Hippocampal formation (tissue), 2 donors: ENCODE data around the gene PCDHGB5.
"Not testable (repeated sequence)": the region's sequence is repeated elsewhere in the genome, so short reads cannot be mapped to it uniquely, and the experiment has no call there.

Source experiments
- DNase-seq, 2 donors: peaks; one replicate each; lab custom pipeline; 2025; lab: John Stamatoyannopoulos, UW

PCDHGB5 gene

DNA sequence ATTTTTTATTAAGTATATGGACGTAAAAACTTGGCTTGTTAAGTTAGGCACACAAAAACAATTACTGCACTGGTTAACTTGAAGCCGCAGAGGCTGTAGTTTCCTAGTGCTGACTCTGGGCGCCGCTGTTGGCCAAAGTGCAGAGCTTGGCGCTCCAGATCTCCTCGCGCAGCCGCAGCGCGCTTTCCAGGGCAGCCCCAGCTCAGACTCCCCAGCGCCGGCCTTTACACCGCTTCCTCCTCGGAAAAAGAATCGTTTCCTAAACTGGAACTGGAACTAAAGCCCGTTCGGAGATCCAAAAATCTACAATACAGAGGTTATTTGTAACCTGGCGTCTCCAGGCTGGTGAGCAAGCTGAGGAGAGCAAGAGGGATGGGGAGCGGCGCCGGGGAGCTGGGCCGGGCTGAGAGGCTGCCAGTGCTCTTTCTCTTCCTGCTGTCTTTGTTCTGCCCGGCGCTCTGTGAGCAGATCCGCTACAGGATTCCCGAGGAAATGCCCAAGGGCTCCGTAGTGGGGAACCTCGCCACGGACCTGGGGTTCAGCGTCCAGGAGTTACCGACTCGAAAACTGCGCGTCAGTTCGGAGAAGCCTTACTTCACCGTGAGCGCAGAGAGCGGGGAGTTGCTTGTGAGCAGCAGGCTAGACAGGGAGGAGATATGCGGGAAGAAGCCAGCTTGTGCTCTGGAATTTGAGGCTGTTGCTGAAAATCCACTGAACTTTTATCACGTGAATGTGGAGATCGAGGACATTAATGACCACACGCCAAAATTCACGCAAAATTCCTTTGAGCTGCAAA lies at the start of gene PCDHGB5:
Gene PCDHGB5 (plus strand): TSS at position 192 of the 796 bp plus-strand sequence. CDS start 181 bp downstream, at position 373.
- not testable (repeated sequence) for DNase-seq

DNA sequence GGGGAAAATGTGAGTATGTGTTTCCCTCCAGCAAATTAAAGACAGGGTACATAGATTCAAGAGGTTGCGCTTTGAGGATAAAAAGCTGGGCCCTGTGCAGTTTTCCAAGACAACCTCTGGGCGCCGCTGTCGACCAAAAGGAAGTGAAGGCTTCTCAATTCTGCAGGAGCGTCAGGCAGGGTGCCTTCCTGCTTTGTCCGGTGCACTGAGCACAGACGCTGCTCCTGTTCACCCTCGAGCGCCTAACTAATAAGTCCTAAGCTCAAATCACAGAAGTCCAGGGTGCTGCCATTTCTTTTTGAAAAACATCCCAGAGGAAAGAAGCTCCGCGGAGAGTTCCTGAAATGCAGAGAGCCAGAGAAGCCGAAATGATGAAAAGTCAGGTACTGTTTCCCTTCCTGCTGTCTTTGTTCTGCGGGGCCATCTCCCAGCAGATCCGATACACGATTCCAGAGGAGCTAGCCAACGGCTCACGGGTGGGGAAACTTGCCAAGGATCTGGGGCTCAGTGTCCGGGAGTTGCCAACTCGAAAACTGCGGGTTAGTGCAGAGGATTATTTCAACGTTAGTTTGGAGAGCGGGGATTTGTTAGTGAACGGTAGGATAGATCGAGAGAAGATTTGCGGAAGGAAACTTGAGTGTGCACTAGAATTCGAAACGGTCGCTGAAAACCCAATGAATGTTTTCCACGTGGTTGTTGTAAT lies 47.7 kb upstream of the PCDHGB5 start, which contains the start of gene PCDHGB1:
Gene PCDHGB1 (plus strand): TSS at position 183 of the 703 bp plus-strand sequence. CDS start 162 bp downstream, at position 345.
- no peak for DNase-seq

DNA sequence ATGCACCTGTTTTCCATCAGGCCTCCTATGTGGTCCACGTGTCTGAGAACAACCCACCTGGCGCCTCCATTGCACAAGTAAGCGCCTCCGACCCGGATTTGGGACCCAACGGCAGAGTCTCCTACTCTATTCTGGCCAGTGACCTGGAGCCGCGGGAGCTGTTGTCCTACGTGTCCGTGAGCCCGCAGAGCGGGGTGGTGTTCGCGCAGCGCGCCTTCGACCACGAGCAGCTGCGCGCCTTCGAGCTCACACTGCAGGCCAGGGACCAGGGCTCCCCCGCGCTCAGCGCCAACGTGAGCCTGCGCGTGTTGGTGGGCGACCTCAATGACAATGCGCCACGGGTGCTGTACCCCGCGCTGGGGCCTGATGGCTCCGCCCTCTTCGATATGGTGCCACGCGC lies 46.2 kb upstream of the PCDHGB5 start:
- no peak for DNase-seq

DNA sequence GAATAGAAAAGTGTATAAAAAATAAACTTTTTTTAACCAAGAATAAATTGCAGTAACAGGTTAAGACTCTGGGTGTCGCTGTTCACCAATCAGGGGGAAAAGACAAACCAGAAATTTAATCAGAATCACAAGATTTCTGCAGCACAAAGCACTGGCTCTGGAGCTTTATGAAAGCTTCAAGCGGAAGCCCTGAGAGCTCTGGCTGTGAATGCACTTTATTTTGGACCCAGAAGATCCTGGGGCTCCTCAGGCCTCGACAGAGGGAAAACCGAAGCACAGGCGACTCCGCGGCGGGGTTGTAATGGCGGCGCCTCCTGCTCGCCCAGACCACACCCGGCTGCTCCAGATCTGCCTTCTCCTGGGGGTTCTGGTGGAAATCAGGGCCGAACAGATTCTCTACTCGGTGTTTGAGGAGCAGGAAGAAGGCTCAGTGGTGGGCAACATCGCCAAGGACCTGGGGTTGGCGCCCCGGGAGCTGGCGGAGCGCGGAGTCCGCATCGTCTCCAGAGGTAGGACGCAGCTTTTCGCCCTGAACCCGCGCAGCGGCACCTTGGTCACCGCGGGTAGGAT lies 42.8 kb upstream of the PCDHGB5 start, which contains the start of gene PCDHGA4:
Gene PCDHGA4 (plus strand): TSS at position 122 of the 570 bp plus-strand sequence. CDS start 87 bp downstream, at position 209.
- DNase-seq: no peak

DNA sequence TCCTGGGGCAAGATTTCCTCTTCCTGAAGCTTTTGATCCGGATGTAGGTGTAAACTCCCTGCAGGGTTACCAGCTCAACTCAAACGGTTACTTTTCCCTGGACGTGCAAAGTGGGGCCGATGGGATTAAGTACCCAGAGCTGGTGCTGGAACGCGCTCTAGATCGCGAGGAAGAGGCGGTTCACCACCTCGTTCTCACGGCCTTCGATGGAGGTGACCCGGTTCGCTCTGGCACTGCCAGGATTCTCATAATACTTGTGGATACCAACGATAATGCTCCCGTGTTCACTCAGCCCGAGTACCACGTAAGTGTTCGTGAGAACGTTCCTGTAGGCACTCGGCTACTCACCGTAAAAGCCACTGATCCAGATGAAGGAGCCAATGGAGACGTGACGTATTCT lies 42.1 kb upstream of the PCDHGB5 start:
- no peak for DNase-seq

DNA sequence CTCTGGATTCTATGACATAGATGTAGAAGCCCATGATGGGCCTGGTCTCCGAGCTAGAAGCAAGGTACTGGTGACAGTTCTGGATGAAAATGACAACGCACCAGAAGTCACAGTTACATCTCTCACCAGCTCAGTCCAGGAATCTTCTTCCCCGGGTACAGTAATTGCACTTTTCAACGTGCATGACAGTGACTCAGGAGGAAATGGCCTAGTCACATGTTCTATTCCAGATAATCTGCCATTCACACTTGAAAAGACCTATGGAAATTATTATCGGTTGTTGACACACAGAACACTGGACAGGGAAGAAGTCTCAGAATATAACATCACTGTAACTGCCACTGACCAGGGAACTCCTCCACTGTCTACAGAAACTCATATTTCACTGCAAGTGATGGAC lies 41.6 kb upstream of the PCDHGB5 start:
- DNase-seq: no peak

DNA sequence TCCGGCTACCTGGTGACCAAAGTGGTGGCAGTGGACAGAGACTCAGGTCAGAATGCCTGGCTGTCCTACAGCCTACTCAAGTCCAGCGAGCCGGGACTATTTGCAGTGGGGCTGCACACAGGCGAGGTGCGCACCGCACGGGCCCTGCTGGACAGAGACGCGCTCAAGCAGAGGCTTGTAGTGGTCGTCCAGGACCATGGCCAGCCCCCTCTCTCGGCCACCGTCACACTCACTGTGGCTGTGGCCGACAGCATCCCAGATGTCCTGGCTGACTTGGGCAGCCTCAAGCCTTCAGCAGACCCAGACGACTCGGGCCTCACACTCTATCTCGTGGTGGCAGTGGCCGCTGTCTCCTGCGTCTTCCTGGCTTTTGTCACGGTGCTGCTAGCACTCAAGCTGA lies 40.8 kb upstream of the PCDHGB5 start:
- no peak for DNase-seq

DNA sequence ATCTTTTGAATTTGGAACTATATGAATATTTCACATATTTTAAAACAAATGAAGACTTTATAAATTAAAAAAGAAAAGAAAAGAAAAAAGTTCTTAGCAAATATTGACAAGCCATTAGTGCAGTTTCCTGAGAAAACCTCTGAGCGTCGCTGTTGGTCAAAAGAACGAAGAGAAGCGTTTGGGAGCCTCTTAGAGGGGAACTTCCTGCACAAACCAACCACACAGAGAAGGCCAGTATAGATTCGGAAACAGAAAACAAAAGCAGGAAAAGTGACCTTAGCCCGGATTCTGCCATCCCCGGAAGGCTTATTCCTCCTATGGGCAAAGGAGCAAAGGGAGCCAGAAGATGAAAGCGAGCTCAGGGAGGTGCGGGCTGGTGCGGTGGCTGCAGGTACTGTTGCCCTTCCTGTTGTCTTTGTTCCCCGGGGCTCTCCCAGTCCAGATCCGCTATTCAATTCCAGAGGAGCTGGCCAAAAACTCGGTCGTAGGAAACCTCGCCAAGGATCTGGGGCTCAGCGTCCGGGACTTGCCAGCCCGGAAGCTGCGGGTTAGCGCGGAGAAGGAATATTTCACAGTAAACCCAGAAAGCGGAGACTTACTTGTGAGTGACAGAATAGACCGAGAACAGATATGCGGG lies 37.8 kb upstream of the PCDHGB5 start, which contains the start of gene PCDHGB2:
Gene PCDHGB2 (plus strand): TSS at position 205 of the 637 bp plus-strand sequence. CDS start 142 bp downstream, at position 347.
- DNase-seq: no peak

DNA sequence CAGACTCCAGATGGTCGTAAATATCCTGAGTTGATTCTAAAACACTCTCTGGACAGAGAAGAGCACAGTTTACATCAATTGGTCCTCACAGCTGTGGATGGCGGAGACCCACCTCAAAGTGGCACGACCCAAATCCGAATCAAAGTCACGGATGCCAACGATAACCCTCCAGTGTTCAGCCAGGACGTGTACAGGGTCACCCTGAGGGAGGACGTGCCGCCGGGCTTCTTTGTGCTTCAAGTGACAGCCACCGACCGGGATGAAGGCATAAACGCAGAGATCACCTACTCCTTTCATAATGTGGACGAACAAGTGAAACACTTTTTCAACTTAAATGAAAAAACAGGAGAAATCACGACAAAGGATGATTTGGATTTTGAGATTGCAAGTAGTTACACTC lies 37.1 kb upstream of the PCDHGB5 start:
- no peak for DNase-seq

DNA sequence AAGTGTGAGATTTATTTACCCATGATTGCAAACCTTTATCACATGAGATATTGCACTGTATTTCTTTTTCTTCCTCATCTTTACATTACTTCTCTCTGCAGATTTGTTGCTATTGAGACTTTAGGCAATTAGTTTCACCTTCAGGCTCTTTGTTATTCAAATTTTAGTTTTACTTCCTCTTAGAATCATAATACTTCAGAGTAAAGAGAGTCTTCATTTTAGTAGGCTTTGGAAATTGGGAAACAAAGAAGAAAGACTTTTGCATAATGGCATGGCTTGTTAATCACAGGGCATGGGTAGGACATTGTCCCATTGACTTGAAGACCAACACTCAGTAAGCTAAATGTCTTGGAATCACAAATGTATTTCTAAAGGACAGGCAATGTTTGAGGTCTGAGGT lies 35.0 kb upstream of the PCDHGB5 start:
- no peak for DNase-seq

DNA sequence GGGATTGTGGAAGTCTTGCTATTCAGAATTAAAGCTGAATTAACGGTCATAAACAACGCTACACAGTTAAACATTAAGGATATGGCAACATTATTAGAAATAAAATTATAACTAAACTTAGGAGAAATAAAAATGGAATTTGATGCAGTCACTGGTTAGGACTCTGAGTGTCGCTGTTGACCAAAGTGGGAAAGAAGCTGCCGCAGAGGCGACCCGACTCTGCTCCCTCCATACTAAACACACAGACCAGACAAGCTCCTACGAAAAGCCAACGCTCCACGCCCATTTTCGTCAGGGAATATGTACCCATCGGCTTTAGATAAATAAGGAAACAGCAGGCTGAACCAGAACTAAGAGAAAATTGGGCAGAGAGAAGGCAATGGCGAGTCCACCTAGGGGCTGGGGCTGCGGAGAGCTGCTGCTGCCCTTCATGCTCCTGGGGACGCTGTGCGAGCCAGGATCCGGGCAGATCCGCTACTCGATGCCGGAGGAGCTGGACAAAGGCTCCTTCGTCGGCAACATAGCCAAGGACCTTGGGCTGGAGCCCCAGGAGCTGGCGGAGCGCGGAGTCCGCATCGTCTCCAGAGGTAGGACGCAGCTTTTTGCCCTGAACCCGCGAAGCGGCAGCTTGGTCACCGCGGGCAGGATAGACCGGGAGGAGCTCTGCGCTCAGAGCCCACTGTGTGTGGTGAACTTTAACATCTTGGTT lies 33.6 kb upstream of the PCDHGB5 start, which contains the start of gene PCDHGA5:
Gene PCDHGA5 (plus strand): TSS at position 211 of the 709 bp plus-strand sequence. CDS start 169 bp downstream, at position 380.
- DNase-seq: no peak

DNA sequence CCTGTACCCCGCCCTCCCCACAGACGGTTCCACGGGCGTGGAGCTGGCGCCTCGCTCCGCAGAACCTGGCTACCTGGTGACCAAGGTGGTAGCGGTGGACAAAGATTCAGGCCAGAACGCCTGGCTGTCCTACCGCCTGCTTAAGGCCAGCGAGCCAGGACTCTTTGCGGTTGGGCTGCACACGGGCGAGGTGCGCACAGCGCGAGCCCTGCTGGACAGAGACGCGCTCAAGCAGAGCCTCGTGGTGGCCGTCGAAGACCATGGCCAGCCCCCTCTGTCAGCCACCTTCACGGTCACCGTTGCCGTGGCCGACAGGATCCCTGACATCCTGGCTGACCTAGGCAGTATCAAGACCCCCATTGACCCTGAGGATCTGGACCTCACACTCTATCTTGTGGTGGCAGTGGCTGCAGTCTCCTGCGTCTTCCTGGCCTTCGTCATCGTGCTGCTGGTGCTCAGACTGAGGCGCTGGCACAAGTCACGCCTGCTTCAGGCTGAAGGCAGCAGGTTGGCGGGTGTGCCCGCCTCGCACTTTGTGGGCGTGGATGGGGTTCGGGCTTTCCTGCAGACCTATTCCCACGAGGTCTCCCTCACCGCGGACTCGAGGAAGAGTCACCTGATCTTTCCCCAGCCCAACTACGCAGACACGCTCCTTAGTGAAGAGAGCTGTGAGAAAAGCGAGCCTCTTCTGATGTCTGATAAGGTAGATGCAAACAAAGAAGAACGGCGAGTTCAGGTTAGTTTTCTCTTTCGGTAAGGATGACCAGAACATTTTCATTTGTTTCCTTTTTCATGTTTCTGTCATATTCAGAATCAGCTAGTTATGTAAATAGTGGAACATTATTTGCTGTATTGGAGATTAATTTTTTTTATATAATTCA lies 31.5 kb upstream of the PCDHGB5 start:
- no peak for DNase-seq

DNA sequence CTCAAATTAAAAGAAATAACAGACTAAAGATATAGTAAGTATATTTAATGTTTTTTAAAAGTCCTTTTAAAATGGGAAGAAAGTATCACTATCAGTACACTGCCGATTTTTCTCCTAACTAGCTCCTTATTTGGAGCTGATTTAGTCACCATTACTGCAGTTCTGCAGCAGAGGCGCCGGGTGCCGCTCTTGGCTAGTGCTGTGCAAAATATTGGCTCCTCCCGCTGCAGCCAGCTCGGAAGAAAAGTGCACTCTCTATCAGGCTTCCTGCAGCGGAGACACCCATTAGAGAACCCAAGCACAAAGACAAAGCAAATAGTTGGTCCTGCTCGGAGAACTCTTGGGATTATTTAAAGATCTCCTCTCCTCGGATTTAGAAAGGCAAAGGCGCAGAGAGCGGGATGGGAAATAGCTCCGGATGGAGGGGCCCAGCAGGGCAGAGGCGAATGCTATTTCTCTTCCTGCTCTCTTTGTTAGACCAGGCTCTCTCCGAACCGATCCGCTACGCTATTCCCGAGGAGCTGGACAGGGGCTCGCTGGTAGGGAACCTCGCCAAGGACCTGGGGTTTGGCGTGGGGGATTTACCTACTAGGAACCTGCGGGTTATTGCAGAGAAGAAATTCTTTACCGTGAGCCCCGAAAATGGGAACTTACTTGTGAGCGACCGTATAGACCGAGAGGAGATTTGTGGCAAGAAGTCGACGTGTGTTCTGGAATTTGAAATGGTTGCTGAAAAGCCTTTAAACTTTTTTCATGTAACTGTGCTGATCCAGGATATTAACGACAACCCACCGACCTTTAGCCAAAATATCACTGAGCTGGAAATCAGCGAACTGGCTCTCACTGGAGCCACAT lies 27.5 kb upstream of the PCDHGB5 start, which contains the start of gene PCDHGB3:
Gene PCDHGB3 (plus strand): TSS at position 249 of the 855 bp plus-strand sequence. CDS start 153 bp downstream, at position 402.
- DNase-seq: no peak

DNA sequence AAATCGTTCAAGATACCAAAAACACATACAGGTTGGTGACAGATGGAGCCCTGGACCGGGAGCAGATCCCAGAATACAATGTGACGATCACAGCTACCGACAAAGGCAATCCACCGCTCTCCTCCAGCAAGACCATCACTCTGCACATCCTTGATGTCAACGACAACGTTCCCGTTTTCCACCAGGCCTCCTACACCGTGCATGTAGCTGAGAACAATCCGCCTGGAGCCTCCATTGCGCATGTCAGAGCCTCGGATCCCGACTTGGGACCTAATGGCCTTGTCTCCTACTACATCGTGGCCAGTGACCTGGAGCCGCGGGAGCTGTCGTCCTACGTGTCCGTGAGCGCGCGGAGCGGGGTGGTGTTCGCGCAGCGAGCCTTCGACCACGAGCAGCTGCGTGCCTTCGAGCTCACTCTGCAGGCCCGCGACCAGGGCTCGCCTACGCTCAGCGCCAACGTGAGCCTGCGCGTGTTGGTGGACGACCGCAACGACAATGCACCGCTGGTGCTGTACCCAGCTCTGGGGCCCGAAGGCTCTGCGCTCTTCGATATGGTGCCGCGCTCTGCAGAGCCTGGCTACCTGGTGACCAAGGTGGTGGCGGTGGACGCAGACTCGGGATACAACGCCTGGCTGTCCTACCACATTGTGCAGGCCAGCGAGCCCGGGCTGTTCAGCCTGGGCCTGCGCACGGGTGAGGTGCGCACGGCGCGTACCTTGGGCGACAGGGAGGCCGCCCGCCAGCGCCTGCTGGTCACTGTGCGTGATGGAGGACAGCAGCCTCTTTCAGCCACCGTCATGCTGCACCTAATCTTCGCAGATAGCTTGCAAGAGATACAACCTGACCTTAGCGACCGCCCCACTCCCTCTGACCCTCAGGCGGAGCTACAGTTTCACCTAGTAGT lies 25.9 kb upstream of the PCDHGB5 start:
- DNase-seq: no peak

DNA sequence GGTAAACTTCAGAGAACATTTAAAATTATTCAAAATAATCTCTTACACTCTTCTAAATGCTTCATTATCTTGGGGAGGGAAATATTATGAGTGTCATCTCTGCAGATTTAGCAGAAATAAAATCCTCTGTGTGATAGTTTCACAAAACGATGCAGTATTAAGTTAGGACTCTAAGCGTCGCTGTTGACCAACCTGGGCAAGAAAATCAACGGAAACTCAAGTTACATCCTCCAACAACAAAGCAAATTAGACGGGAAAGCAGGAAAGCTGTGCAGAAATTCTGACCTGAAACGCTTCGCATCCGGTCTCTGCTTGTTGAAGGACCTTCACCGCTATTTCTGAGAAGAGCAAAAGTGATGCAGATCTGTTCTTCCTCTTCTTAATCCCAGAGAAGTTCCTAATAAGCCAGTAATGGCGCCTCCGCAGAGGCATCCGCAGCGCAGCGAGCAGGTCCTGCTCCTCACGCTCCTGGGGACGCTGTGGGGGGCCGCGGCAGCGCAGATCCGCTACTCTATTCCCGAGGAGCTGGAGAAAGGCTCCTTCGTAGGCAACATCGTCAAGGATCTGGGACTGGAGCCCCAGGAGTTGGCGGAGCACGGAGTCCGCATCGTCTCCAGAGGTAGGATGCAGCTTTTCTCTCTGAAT lies 24.0 kb upstream of the PCDHGB5 start, which contains the start of gene PCDHGA6:
Gene PCDHGA6 (plus strand): TSS at position 219 of the 645 bp plus-strand sequence. CDS start 193 bp downstream, at position 412.
- no peak for DNase-seq

DNA sequence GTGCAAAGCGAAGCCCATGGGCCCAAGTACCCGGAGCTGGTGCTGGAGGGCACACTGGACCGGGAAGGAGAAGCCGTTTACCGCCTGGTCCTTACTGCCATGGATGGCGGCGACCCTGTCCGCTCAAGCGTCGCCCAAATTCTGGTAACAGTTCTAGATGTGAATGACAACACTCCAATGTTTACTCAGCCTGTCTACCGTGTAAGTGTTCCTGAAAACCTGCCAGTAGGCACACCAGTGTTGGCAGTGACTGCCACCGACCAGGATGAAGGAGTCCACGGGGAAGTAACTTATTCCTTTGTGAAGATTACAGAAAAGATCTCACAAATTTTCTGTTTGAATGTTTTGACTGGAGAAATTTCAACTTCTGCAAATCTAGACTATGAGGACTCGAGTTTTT lies 23.1 kb upstream of the PCDHGB5 start:
- DNase-seq: no peak

DNA sequence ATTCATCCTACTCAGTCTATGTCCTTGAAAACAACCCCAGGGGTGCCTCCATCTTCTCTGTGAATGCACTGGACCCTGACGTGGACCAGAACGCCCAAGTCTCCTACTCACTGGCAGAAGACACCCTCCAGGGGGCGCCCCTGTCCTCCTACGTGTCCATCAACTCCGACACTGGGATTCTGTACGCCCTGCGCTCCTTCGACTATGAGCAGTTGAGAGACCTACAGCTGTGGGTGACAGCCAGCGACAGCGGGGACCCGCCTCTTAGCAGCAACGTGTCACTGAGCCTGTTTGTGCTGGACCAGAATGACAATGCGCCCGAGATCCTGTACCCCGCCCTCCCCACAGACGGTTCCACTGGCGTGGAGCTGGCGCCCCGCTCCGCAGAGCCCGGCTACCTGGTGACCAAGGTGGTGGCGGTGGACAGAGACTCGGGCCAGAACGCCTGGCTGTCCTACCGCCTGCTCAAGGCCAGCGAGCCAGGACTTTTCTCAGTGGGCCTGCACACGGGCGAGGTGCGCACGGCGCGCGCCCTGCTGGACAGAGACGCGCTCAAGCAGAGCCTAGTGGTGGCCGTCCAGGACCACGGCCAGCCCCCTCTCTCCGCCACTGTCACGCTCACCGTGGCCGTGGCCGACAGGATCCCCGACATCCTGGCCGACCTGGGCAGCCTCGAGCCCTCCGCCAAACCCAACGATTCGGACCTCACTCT lies 22.1 kb upstream of the PCDHGB5 start:
- DNase-seq: not testable (repeated sequence)
